WTC11 (cell line): ENCODE measurements around the gene CLIC6. TPM values are rescaled to one million over a fixed set of nuclear protein-coding genes. Genes with fewer than 3 reads are reported as not detected.

Experiments
- ATAC-seq: fragments of 200-7000 bp; cut with Tn5 transposase; 2 replicates; pipeline ENCODE4 v1.10.0; 2021; ENCODE audit warnings: mild to moderate bottlenecking, moderate library complexity
- CTCF ChIA-PET: fragments of 300-600 bp; sonication (Branson Sonifier 250); formaldehyde crosslinking; loops from one replicate; lab custom pipeline; 2021; ENCODE audit warnings: antibody characterized with exemption; lab: Charles Lee
- POLR2A ChIA-PET: fragments of 350-600 bp; sonication (Branson Sonifier 250); formaldehyde crosslinking; loops from one replicate; lab custom pipeline; 2021; ENCODE audit warnings: antibody characterized with exemption; lab: Charles Lee
- DNase-seq: peaks from one replicate; pipeline ENCODE4 v3.0.0; 2021; ENCODE audit warnings: low spot score
- H3K27ac Mint-ChIP-seq: 2 replicates; pipeline ENCODE4 v1.8.0; 2021; ENCODE audit warnings: mixed read lengths
- H3K27me3 Mint-ChIP-seq: 2 replicates; pipeline ENCODE4 v1.8.0; 2021; ENCODE audit warnings: low read depth, mild to moderate bottlenecking, moderate library complexity, mixed read lengths
- H3K36me3 Mint-ChIP-seq: 2 replicates; pipeline ENCODE4 v1.8.0; 2021; ENCODE audit warnings: mixed read lengths
- H3K4me1 Mint-ChIP-seq: 2 replicates; pipeline ENCODE4 v1.8.0; 2022; ENCODE audit warnings: mixed read lengths
- H3K4me3 Mint-ChIP-seq: 2 replicates; pipeline ENCODE4 v1.8.0; 2021; ENCODE audit warnings: mild to moderate bottlenecking, moderate library complexity, mixed read lengths
- H3K9me3 Mint-ChIP-seq: 2 replicates; pipeline ENCODE4 v1.8.0; 2021; ENCODE audit warnings: mixed read lengths
- ATF3 ChIP-seq: sonication (generic); formaldehyde crosslinking; conservative IDR thresholded peaks from 2 replicates; pipeline ENCODE4 v1.8.1; 2022; ENCODE audit warnings: mild to moderate bottlenecking, missing genetic modification reagents
- CTCF ChIP-seq: fragments of 200-600 bp; IDR thresholded peaks from 2 replicates; pipeline ENCODE4 v1.8.0; 2022; ENCODE audit warnings: antibody characterized with exemption
- ETV6 ChIP-seq: sonication (generic); formaldehyde crosslinking; IDR thresholded peaks from 2 replicates; pipeline ENCODE4 v1.8.1; 2022; ENCODE audit warnings: mild to moderate bottlenecking, missing genetic modification reagents
- FOXP4 ChIP-seq: sonication (generic); formaldehyde crosslinking; IDR thresholded peaks from 2 replicates; pipeline ENCODE4 v1.8.0; 2022; ENCODE audit warnings: mild to moderate bottlenecking, missing genetic modification reagents
- HMGA2 ChIP-seq: fragments of 250-450 bp; sonication (Bioruptor Pico); IDR thresholded peaks from 2 replicates; pipeline ENCODE4 v1.4.0; 2021; ENCODE audit warnings: mild to moderate bottlenecking, moderate library complexity
- IRF2 ChIP-seq: sonication (generic); formaldehyde crosslinking; IDR thresholded peaks from 2 replicates; pipeline ENCODE4 v1.8.0; 2022; ENCODE audit warnings: low read depth, missing genetic modification reagents, borderline replicate concordance
- JUN ChIP-seq: sonication (generic); formaldehyde crosslinking; IDR thresholded peaks from 2 replicates; pipeline ENCODE4 v1.8.0; 2023; ENCODE audit warnings: mild to moderate bottlenecking, missing genetic modification reagents
- KAT7 ChIP-seq: sonication (generic); formaldehyde crosslinking; IDR thresholded peaks from 2 replicates; pipeline ENCODE4 v1.8.1; 2023; ENCODE audit warnings: missing genetic modification reagents, mild to moderate bottlenecking, borderline replicate concordance
- MAX ChIP-seq: sonication (generic); formaldehyde crosslinking; IDR thresholded peaks from 2 replicates; pipeline ENCODE4 v1.8.0; 2022; ENCODE audit warnings: mild to moderate bottlenecking, missing genetic modification reagents
- MLX ChIP-seq: sonication (generic); formaldehyde crosslinking; IDR thresholded peaks from 2 replicates; pipeline ENCODE4 v1.8.1; 2023; ENCODE audit warnings: mild to moderate bottlenecking, missing genetic modification reagents, moderate library complexity
- NR1H2 ChIP-seq: sonication (generic); formaldehyde crosslinking; IDR thresholded peaks from 2 replicates; pipeline ENCODE4 v1.9.0; 2021; ENCODE audit warnings: mild to moderate bottlenecking, moderate library complexity, missing genetic modification reagents
- NR2C2 ChIP-seq: sonication (generic); formaldehyde crosslinking; IDR thresholded peaks from 2 replicates; pipeline ENCODE4 v1.8.0; 2022; ENCODE audit warnings: mild to moderate bottlenecking, missing genetic modification reagents
- NR3C1 ChIP-seq: sonication (generic); formaldehyde crosslinking; conservative IDR thresholded peaks from 2 replicates; pipeline ENCODE4 v1.8.1; 2023; ENCODE audit warnings: low read depth, mild to moderate bottlenecking, missing genetic modification reagents
- PRRX2 ChIP-seq: fragments of 250-450 bp; sonication (Bioruptor Pico); IDR thresholded peaks from 2 replicates; pipeline ENCODE4 v1.8.0; 2021; ENCODE audit warnings: mild to moderate bottlenecking
- SMAD4 ChIP-seq: sonication (generic); formaldehyde crosslinking; IDR thresholded peaks from 2 replicates; pipeline ENCODE4 v1.8.0; 2022; ENCODE audit warnings: mild to moderate bottlenecking, missing genetic modification reagents
- SOX15 ChIP-seq: fragments of 250-450 bp; sonication (Bioruptor Pico); IDR thresholded peaks from 2 replicates; pipeline ENCODE4 v1.9.0; 2021; ENCODE audit warnings: mild to moderate bottlenecking
- TEAD1 ChIP-seq: sonication (generic); formaldehyde crosslinking; IDR thresholded peaks from 2 replicates; pipeline ENCODE4 v1.8.0; 2022; ENCODE audit warnings: mild to moderate bottlenecking, missing genetic modification reagents
- ZMAT4 ChIP-seq: fragments of 250-450 bp; sonication (Bioruptor Pico); IDR thresholded peaks from 2 replicates; pipeline ENCODE4 v1.9.0; 2021; ENCODE audit warnings: mild to moderate bottlenecking
- ZNF425 ChIP-seq: fragments of 250-450 bp; sonication (Bioruptor Pico); conservative IDR thresholded peaks from 2 replicates; pipeline ENCODE4 v1.9.0; 2021; ENCODE audit warnings: mild to moderate bottlenecking
- ZNF512 ChIP-seq: sonication (generic); formaldehyde crosslinking; IDR thresholded peaks from 2 replicates; pipeline ENCODE4 v1.8.1; 2022; ENCODE audit warnings: missing genetic modification reagents, borderline replicate concordance
- ZNF532 ChIP-seq: fragments of 250-450 bp; sonication (Bioruptor Pico); IDR thresholded peaks from 2 replicates; pipeline ENCODE4 v1.9.0; 2021; ENCODE audit warnings: mild to moderate bottlenecking, borderline replicate concordance
- ZNF671 ChIP-seq: fragments of 250-450 bp; sonication (Bioruptor Pico); IDR thresholded peaks from 2 replicates; pipeline ENCODE4 v1.8.0; 2021; ENCODE audit warnings: mild to moderate bottlenecking
- total RNA-seq: library from RNA; stranded (reverse); gene quantifications from 3 replicates; pipeline ENCODE4 v1.2.3, GENCODE V29; 2021

CLIC6 gene
- total RNA-seq, 1 experiment from 2014 or later = 1.8 TPM

GRCh38 chr21:34715518-34715917 is 46.7 kb downstream of the CLIC6 start:
- Mint-ChIP-seq H3K27ac (no peak overlapping the region), H3K9me3 (no peaks in the 10 kb centered on the region), H3K36me3 (no peaks in the 10 kb centered on the region), H3K4me3 (no peak overlapping the region), H3K27me3 (no peaks in the 10 kb centered on the region), H3K4me1 (peaks cover 3% of the 10 kb centered on the region)
- POLR2A ChIA-PET = no interaction called here
- TF ChIP-seq ZNF425 (no peak), NR3C1 (CRISPR knock-in tag) (no peak), MAX (CRISPR knock-in tag) (no peak), PRRX2 (CRISPR knock-in tag) (no peak), HMGA2 (CRISPR knock-in tag) (no peak), JUN (CRISPR knock-in tag) (no peak), FOXP4 (CRISPR knock-in tag) (no peak), SOX15 (CRISPR knock-in tag) (no peak), ETV6 (CRISPR knock-in tag) (no peak), NR1H2 (CRISPR knock-in tag) (no peak)
- TF ChIP-seq, all 79 proteins: peak for 0
- CTCF ChIA-PET = no interaction called here
- DNase-seq (no peak), ATAC-seq (no peak)

- no peak overlapping the region for H3K27ac Mint-ChIP-seq
- H3K36me3 Mint-ChIP-seq = no peaks in the 10 kb centered on the region
- ATAC-seq = no peak
- no peak overlapping the region for H3K4me3 Mint-ChIP-seq
- CTCF ChIA-PET = interaction anchor here (0.6 kb wide), 1 partner anchor 440 kb away, joined by 3 read pairs; no protein-coding TSS in a partner anchor
- no peaks in the 10 kb centered on the region for H3K9me3 Mint-ChIP-seq
- H3K27me3 Mint-ChIP-seq = no peaks in the 10 kb centered on the region
- H3K4me1 Mint-ChIP-seq = peaks cover 3% of the 10 kb centered on the region
- POLR2A ChIA-PET = no interaction called here
- no peak for DNase-seq
- TF ChIP-seq KAT7 (CRISPR knock-in tag) (no peak), NR1H2 (CRISPR knock-in tag) (no peak), CTCF (no peak), IRF2 (no peak), ZNF532 (CRISPR knock-in tag) (no peak), ZNF512 (CRISPR knock-in tag) (no peak), ATF3 (CRISPR knock-in tag) (no peak), NR2C2 (CRISPR knock-in tag) (no peak), MLX (CRISPR knock-in tag) (no peak), TEAD1 (CRISPR knock-in tag) (no peak), SMAD4 (CRISPR knock-in tag) (no peak), ZNF671 (CRISPR knock-in tag) (no peak), ZMAT4 (CRISPR knock-in tag) (no peak)
Measured at GRCh38 chr21:34715985-34716596, 47.3 kb downstream of the CLIC6 start.
